Middle frontal gyrus (tissue), 1 donor: ENCODE results near the gene EYA3.

Source experiments
- DNase-seq: peaks from one replicate; pipeline ENCODE4 v3.0.0-alpha.2; 2015; ENCODE audit warnings: low spot score; ENCODE audit errors: extremely low spot score

EYA3 gene

DNA sequence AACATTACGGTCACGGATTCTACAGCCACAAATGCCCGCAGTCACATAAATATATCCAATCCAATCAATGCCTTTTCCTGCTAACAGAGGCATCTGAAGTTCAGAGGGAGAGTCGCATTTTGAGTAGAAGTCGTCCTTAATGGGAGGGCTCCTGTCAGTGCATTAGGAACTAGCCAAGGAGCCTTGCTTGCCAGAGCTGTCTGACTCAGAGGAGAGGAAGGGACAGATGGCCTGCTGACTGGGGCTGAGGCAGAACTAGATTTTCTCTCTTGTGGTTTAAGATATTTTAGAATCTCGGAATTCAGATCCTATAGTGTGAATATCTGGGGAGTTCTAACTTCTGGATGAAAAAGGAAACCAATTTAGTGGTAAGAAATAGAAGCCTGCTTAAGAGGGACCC, 118.0 kb downstream of the EYA3 start:
- peak; percentile 27 for DNase-seq

DNA sequence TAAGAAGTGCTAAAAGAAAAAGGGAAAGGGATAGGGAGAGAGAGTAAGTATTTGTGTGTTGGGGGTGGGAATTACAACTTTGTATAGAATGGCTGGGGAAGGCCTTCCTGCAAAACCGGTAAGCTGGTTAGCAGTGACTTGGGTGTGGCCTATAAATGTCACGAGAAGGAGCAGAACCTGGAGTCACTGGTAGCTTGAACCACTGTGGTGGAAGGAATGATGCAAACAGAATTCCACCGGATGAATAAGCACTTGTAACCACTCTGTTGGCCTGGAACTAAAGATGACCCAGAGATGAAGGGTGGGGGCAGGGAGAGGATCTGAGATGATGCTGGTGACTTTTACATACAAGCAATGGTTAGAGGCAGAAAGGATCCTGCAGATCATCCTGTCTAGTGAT, 119.7 kb downstream of the EYA3 start:
- no peak for DNase-seq

DNA sequence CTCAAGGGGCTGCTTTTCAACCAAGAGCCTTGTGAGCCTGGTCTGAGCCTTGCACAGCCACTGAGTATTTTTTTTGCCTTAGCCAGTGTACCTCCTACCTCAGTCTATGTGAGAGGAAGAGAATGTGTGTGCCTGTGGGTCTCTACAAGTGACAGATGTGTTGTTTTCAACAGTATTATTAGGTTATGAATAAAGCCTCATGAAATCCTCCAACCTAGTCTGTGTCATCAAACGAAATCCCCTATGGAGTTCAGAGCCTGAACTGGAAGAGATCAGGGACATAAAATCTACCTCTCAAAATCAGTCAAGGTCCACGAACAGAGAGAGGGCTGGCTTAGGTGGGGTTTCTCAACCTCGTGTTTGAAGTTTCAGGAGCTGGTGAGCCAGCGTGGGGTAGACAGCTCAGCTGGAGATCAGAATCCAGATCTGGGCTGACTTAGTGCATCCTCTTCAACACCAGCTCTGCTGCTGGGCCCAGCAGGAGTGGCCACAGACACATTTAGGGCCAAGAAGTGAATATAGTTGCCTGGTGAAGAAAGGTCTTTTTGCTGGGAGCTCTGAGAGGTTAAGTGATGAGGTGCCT, 120.4 kb downstream of the EYA3 start:
- no peak for DNase-seq

DNA sequence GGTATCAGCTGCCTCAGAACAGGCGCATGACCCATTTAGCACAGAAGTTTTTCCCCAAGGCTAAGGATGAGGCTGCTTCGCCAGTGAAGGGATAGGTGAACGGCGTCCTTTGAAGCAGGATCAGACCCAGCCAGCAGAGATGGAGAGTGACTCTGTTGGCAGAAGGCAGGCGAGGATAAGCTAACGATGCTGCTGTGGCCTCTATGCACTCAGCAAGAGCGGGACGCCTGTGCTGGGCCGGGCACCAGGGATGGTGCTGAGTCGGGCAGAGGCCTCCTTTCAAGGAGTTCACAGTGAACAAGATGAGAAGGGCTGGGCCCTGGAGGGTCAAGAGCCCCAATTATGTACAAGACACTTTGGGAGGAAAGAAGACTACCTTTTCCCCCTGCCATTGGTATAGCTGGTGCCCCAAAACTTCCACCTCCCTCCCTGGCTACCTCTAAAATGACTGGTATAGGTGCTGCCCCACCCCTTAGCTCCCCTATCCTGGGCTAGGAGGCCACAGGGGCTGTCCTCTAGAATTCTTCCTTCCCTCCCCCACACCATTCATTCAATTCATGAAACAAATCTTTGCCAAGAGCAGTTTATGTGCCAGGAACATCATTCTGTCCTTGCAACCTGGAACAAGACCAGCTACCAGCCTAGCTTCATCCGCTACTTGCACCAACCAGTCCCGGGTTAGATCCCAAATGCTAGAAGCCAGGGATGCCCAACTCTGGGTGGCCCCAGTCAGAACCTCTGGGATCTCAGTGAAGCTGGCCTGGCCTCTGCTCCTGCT, 121.1 kb downstream of the EYA3 start:
- no peak for DNase-seq

DNA sequence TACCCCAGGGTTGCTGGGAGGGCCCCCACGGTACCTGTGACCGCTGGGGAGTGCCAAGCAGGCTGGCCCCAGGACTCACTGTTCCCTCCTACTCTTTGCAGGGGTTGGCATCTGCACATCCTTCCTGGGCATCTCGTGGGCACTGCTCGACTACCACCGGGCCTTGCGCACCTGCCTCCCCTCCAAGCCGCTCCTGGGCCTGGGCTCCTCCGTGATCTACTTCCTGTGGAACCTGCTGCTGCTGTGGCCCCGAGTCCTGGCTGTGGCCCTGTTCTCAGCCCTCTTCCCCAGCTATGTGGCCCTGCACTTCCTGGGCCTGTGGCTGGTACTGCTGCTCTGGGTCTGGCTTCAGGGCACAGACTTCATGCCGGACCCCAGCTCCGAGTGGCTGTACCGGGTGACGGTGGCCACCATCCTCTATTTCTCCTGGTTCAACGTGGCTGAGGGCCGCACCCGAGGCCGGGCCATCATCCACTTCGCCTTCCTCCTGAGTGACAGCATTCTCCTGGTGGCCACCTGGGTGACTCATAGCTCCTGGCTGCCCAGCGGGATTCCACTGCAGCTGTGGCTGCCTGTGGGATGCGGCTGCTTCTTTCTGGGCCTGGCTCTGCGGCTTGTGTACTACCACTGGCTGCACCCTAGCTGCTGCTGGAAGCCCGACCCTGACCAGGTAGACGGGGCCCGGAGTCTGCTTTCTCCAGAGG, 121.9 kb downstream of the EYA3 start:
- DNase-seq = no peak

DNA sequence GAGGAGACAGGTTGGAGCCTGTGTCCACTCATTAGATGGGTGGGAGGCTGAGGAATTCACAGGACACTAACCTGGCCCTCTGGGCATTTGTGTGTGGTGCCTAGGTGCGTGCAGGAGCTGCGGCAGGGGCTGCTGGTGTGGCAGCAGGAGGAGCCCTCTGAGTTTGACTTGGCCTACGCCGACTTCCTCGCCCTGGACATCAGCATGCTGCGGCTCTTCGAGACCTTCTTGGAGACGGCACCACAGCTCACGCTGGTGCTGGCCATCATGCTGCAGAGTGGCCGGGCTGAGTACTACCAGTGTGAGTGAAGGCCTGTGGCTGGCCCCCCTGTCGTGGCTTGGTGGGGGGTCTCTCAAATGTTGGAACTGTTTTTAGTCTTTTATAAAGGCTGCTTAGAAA, 125.0 kb downstream of the EYA3 start:
- DNase-seq = no peak

DNA sequence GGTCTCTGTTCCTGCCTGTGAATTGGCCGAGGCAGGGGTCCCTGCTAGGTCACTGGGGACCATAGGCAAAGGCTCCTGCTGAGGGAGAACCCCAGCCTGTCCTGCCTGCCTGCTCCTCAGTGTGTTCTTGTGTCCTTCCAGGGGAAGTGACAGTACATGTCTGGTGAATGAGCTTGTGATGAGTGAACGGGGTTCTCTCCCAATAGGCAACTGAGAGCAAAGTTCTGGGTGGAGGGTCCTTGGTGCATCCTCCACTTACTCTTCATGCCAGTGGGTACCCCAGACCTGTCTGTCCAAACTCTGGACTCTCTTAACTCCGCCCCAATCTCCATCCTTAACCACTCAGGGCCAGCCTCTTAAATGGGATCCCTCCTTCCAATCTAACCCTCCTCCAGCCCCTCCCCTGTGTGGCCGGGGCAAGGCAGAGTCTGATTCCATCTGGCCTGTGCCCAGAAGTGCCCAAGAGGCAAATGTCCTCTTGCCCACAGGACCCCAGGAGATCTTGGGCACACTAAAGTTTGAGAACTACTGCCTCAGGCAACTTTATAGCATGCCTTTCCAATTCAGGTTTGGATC, 126.7 kb downstream of the EYA3 start:
- no peak for DNase-seq

DNA sequence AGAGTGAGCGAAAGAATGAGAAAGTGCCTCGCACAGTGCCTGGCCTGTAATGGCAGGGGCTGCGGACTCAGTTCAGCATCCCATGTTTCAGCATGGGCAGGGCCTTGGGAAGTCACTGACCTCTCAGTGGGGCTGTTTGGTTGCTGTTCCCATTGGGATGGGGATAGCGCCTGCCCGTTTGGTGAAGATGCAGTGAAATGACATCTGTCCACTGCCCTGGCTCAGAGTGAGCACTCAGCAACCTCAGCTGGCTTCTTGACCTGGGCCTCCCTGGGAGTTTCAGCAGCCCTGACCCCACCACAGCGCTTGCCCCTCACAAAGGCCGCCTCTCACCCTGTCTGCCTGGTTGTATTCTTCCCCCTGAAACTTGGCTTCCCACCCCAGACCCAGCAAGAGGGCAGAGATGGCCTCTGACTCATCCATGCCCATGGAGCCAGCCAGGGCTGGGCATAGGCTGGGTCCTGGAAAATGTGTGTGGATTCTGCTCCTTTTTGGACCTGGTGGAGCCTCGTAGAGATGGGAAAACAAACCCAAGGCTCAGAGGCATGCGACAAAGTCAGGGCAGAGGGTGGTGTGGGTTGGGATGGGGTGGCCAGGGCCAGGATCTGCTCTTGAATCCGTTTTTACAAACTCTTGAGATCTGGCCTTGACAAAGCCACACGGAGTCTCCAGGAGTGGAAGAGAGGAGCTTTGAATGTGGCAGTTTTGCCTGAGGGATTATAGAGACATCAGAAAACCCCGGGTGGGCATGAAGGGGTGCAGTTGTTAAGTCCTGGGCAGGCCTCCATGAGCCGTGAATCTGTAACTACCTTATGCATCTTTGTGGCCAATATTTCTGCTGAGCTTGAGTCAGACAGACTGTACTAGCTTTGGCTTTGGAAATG, 127.4 kb downstream of the EYA3 start:
- no peak for DNase-seq

DNA sequence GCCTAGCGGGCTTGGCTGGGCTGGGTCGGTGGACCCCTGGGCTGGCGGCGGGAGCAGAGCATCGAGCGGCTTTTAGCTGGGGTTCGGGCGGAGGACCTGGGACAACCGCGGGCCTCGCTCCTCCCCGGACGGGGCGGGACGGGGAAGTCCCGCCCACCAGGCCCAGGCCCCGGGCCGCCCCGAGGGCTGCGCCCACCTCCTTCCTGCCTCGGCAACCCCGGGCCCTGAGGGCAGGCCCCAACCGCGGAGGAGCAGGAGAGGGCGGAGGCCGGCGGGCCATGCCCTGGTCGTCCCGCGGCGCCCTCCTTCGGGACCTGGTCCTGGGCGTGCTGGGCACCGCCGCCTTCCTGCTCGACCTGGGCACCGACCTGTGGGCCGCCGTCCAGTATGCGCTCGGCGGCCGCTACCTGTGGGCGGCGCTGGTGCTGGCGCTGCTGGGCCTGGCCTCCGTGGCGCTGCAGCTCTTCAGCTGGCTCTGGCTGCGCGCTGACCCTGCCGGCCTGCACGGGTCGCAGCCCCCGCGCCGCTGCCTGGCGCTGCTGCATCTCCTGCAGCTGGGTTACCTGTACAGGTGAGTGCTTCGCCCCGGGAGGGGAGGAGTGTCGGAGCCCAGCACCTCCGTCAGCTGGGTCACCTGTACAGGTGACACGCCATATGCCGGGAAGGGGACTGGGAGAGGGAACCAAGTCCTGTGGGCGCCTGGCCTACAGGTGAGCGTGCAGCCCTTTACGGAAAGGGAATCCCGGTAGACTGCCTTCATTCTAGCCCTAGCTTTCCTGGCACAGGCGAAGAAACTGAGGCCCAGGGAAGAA, 128.4 kb downstream of the EYA3 start, which contains the start of gene XKR8:
Gene XKR8 (plus strand): TSS at position 182 of the 812 bp plus-strand sequence. CDS start 97 bp downstream, at position 279.
- no peak for DNase-seq

DNA sequence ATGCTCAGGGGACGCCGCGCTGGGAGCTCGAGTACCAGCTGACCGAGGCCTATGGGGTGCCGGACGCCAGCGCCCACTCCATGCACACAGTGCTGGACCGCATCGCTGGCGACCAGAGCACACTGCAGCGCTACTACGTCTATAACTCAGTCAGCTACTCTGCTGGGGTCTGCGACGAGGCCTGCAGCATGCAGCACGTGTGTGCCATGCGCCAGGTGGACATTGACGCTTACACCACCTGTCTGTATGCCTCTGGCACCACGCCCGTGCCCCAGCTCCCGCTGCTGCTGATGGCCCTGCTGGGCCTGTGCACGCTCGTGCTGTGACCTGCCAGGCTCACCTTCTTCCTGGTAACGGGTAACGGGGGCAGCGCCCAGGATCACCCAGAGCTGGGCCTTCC, 129.9 kb downstream of the EYA3 start:
- DNase-seq = no peak

DNA sequence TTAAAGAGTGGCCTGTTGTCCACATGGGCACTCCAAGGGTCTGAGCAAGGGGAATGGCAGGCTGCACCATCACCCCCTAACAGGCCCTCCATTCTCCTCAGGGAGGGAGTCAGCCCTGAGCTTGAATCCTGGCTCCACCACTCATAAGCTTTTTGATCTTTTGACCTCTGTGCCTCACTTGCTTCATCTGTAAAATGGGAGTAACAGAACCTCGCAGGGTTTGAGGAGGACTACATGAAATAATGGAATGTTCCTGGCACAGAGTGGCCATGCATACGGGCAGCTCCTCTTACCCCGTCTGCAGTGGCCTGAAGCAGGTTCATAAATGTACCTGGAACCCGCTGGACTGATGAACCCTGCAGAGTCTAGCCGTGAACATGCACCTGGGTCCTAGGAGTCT, 130.8 kb downstream of the EYA3 start:
- DNase-seq = no peak

DNA sequence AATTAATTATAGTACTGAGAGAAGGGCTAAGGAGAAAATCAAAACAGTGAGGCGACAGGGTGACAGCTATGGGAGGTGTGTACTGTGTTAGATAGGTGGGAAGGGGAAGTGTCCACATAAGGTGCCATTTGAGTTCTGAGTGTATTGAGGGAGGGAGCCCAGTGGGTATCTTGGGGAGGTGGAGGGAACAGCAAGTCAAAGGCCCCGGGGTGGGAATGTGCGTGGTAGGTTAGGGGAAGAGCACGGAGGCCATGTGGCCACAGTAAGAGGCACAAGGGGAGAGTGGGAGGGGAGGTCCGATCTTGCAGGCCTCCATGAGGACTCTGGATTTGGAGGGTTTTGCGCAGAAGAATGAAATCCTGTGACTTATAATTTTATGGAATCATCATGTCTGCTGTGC, 131.6 kb downstream of the EYA3 start:
- DNase-seq = no peak

DNA sequence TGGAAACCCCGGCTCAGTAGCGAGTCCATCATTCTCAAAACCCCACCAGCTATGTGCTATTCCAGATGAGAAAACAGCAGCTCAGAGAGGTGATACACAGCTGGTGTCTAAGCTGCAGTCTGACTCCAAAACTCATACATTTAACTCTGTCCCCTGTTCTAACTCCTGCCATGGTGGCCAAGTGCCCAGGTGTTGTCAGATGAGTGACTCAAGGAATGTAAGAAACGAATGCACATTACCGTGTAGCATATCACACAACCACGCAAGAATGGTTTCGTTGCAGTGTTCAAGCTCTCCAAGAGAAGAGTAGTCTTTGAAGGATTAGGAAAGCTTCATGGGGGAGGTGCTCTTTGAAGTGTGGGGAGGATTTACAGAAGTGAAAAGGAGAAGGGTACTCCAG, 133.3 kb downstream of the EYA3 start:
- no peak for DNase-seq

DNA sequence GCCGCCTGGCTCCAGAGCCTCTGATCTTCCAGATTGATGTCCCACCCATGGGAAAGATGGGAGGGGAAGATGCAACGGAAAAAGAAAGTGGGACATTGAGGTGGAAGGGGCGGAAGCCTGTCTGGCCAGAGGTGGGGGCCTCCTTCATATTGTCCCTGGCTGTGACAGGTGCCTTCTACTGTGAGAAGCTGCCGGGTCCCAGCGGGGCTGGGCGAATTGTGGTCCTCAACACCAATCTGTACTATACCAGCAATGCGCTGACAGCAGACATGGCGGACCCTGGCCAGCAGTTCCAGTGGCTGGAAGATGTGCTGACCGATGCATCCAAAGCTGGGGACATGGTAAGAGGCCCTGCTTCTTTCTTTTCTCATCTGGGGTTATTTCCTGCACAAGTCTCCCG, 134.2 kb downstream of the EYA3 start:
- no peak for DNase-seq

DNA sequence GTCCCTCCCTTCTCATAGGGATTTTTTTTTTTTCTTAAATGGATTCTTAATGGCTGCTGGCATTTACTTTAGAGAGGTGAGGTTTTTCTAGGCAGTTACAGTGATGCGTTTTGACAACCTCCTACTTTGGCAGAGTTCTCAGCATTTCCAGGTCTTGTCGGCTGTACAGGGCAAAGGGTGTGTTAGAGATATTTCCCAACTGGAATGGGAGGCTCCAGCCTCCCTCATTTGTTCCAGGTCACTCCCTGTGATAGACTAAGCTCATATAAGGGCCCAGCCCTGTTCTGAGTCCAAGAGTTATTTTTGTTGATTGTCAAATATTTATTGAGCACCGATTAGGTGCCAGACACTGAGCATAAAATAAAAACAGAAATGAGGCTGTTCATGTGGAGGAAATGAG, 136.3 kb downstream of the EYA3 start:
- no peak for DNase-seq

DNA sequence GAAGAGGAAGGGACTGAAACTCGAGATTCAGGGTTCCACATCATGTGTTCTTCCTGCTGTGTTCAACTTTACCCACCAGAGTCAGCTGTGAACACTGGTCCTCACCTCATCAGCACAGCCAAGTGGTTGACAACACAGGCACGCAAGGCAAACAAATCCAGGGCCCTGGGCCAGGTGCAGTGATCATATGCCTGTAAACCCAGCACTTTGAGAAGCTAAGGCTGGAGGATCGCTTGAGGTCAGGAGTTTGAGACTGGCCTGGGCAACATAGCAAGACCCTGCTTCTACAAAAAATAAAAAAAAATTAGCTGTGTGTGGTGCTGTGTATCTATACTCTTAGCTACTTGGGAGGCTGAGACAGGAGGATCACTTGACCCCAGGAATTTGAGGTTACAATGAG, 137.0 kb downstream of the EYA3 start:
- DNase-seq = no peak

DNA sequence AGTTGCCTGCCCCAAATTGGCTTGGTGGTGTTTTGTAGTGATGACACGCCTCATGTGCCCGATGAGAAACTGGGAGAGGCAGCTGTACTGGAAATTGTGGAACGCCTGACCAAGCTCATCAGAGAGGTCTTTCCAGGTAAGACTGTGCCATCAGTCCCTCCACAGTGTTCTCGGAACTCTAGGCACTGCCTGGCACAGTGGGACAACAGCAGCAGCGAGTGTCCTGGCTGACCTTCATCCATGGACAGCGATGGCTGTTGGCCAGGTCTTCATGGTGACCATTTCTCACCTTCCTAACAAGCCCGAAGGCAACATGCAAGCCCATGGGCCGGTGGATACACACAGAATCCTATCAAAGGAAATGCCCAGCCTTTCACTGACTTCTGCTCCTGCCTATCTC, 139.4 kb downstream of the EYA3 start:
- no peak for DNase-seq

DNA sequence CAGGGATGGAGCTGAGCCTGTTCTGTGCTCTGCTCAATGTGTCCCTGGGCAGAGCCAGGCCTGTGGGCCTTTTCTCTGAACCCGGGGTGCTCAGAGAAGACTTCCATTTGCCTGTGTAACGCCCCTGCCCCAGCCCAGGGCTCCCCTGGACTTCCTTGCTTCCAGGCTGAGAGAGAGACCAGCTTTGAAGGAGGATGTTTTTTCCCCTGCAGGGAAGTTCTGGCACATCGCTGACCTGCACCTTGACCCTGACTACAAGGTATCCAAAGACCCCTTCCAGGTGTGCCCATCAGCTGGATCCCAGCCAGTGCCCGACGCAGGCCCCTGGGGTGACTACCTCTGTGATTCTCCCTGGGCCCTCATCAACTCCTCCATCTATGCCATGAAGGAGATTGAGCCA, 143.4 kb downstream of the EYA3 start:
- DNase-seq = no peak

DNA sequence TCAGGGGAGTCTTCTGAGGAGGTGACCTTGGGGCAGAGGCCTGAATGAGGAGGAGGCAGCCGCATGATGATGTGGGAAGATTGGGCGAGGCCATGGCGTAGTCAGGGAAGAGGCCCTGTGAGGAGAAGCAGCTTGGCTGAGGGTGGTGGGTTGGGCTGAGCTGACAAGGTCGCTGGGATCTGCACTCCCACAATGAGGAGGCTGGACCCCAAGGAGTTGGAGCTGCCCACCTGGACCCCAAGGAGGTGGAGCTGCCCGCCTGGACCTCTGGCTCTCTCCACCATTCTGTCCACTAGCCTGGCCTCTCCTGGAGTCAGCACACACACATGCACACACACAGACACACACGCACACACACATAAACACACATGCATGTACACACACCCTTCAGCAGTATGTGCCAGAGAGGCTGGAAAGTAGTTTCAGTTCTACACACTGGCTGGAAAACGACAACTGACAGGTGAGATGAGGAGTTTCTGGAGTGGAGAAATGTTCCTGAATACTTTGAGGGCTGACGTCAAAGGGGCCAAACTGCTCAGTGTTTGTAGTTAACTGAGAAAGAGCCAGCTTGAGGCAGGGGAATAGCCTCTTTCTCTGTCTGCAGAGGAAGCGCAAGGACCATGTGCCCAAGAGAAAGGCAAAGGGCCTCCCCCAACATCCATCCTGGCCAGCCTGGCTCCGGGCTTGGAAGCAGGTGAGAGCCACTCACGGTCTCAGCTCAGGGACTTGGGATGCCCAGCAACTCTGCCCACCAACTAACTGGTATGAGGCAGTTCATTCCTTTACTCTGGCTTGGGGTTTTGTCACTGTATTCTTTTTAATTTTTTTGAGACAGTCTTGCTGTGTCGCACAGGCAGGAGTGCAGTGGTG, 146.5 kb downstream of the EYA3 start:
- no peak for DNase-seq
